Measurements from ENCODE around the gene TLE3. TPM values are rescaled to one million over a fixed set of nuclear protein-coding genes. Genes with fewer than 3 reads are reported as not detected.

TLE3 gene
- total RNA-seq, 1 donor from 2014 or later = 34.7 TPM

DNA sequence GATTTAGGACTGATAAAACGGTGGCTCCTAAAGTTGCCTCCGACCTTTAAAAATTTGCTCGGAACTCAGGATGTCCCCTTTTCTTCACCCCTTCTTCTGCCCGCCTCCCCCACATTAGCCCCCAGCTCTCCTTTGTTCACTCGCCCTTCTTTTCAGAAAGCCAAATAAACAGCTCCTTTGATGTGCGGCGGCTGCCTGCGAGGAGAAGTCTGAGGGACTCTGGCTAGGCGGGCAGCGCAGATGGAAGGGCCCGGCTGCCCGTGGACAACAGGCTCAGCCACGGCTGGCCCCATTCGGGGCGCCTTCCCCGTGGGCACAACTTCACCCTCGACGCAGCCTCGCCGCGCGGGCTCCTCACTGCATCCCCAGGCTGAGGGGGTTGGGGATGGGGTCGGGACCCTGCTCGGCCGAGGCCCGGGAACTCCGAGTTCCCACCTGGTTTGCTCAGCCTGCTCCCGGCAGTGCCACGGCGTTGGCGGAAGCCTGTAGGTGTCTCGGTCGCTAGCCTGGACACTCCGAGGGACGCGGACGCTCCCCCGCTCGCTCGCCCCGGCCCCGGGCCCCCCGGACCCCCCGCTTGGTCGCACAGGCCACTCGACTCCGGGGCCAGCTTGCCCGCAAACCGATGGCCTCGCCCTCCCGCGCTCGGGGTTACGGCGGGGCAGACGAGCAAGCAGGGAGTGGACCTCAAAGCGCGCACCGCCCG is 897 bp upstream of the TLE3 start:
- peak; percentile 69 for DNase-seq

DNA sequence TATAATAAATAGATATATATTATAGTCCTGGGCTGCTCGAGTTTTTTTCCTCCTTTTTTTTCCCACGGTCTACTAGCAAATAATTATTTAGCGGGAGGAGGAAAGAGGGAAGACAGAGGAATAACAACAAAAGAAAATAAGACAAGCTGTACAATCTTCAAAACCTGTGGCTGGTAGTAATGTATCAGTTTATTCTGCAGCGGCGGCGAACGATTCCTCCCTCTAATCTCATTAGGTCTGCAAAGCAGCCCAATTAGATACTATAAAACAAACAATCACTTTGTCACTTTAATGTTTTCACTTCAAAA is 390 bp upstream of the TLE3 start:
- DNase-seq = no peak

DNA sequence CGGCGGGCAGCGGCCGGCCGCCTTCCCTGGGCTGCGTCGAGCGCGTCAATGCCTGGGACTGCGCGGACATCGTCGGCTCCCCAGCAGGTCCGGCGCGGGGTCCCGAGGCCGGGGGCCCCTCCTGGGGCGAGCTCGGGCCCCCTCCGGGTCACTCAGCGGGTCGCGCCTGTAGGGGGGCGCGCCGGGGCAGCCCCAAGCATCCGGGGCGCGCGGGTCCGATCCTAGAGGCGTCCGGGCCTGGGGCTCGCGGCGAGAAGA is 725 bp downstream of the TLE3 start:
- no peak for DNase-seq

DNA sequence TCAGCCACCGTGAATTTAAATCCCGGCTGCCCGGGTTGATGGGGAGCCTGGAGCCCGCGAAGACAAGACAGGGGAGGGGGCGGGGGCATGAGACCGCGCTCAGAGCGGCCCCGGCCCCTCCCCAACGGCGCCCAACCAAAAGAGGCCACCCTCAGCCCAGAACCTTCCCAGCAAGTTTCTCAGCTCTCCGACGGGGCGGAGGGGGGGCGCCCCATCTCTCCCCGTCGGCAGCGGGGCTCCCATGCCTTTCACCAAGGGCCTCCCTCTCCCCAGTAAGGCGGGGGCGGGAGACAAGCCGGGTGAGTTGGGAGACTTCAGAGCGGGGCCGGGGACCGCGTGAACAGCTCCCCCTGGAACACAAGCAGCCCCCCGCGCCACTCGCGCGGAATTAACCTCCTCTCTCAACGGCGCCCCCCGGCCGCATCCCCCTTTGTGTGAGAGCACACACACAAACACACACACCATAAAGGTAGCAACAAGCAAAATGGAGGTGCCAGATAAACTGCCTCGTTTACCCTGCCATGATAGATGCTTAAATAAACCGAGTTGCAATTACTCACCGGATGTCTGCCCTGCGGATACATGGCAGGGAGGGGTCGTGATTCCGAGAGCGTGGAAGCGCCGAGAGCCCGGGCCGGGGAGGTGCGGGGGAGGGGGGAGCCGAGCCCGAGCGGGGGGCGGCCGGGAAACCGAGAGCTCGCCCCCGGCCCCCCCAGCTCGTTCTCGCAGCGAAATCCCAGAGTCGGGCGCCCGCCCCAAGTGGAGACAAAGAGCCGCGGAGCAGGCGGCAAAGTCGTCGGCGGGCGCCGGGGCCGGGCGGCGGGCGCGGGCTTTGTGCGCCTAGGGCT is 1.3 kb downstream of the TLE3 start:
- DNase-seq = peak; percentile 73

DNA sequence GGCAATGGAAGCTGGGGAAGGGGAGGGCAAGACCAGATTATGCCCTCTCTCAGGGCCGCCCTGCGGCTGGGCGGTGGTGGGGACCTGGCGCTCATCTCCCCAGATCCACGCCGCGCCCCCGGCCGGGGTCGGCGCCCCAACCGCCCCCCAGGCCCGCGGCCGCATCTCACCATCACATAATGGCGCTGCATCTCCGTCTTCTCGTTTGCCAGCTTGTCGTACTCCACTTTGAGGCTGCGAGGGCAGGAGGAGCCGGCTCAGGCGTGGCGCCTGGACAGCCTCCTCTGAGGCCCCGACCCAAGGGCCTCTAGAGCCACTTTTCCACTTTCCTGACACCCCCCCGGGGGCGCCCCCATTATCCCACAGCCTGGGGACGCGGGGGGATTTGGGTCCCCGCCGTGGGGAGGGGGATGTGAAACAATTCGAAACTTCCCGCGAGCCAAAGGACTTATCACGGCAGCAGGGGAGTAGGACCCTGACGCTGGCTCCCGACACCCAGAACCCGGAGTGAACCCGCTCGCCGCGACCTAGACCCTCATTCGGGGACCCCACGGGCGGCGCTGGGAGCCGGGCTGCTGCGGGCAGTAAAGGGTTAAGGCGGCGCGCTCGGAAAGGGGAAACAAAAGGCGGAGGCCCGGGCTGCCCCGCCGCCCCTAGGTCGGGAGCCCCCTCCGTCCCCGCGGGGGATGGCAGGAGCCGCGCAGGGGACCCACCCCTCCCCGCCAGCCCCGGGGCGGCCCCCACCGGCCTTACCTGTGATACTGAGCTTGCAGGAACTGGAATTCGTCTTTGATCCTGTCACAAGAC is 2.1 kb downstream of the TLE3 start:
- peak; percentile 28 for DNase-seq

DNA sequence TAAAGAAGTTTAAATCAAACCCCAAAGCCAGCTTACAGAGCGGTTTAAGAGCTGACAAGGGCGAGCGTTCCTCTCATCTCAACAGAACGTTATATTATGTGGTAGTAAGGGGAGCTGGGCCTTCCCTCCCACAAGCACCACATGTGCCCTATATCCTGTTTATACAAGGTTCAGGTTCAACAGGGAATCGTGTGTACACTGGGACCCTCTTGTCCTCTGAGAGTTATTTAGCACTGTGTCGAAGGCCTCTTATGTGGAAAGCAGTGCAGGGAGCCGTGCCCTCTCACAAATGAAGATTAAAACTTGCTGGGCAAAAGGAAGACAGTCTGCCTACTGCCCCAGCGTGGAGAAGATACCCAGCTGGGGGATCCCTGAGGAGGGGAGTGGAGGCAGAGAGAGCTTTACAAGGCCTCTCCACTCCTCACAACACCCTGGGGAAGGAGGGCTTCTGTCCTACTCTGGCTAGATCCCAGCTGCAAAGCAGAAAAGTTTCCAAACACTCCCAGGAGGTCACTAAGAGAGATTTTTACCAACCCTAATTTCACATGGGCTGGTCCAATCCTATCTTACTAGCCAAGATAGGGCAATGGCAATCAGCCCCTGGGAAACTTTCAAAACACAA is 2.9 kb downstream of the TLE3 start:
- peak; percentile 45 for DNase-seq

DNA sequence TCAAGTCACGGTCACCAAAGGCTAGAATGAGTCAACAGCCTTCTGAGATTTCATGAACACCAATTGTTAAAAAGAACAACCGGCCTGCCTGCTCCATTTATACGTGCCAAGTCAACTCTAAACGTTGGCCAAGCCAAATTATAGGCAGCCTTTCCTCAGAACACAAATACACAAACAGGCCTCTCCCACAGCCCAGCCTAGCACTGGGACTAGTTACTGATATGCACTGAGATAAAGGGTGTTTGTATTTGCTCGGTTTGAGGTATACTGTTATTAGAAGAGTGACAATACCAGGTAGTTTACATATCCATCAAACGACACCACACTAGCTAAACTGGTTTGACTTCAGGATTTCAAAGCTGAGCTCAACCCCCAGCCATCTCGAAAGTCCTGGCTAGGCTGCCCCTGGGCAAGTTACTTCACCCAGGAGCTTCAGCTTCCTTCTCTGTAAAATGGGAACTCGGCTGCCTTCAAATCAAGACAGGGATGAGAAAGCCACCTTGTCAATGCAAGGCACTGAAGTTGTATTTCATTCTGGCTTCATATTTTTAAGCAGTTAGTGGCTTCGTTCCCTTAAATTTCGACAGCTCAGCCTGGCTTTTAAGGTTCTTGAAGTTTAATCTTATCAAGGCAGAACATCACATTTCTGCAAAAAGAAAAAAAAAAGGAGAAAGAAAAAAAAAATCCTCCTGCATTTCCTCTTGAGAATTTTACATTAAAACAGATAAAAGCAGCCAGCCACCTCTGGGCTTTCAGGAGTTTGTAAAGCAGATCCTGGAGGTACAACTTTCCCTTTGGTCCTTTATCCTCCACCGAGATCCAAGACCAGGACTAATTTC is 4.0 kb downstream of the TLE3 start:
- DNase-seq = peak; percentile 61

DNA sequence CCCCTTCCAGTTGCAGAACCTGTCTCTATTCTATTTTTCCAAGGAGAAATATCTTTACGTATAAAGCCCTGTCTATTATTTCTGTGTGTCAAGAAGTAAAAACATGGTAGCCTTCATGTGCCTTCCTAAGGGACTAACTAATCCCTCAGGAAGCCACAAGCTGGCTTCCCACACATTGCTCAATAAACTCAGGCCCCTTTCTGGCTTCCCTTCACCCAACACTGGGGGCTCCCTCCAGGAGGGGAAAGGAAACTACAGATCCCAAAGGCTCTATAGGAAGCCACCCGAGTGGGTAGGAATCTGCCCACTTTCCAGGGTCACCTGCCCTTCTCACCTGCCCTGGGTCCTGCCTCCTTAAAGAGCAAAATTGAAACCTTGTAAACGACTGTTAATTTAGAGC is 4.6 kb downstream of the TLE3 start:
- no peak for DNase-seq

DNA sequence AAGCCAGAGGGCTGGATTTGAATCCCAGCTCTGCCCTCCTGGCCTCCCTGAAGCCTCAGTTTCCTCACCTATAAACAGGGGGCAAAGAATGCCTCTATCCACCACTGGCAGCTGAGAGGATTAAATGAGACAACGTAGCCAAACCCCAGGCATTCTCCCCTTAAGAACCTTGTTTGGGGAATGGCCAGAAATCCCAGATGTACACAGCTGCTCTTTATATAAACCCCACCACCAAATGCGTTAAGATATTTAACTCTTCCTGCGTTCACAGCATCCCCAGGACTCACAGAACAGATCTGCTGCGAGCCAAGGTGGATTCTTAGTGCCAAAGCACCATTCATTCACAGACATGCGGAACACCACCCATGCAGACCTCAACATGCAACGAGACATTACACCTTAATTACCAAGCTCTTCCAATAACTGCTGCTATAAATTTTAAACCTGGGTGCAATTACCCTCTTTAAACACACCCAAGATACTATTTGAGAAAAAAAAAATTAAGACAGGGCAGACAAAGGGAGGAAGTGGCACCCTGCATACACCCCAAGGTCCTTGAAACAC is 5.2 kb downstream of the TLE3 start:
- peak; percentile 90 for DNase-seq

DNA sequence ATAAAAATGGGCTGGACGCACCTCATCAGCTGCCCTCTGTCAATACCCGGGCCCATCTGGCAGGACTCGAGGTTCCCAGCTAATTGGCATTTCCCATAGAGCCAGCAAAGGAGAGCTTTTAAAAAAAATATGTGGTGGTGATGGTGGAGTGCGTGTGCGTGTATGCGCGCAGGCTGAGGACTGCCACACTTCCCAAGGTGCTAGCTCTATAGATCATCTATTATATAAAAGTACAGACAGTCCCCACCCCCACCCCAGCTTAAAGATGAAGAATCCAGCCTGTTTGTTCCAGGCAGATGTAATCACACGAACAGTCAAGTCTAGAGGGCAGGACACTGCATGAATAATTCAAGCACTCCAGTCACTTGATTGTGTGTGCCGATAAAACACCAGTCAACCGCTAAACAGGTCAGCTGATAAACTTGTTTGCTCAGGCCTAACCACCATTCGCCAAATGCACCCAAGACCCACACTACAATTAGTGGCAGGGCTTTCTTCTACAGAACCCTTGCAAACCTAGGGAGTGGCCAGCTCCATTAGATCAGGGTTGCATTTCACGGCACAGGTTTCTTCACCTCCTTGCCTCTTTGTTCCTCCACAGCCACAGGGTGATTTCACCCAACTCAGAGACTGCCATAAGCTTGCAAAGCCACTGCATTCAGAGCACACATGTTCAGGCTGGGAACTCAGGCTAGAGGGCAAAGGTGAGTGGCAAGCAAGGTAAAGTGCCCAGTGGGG is 5.8 kb downstream of the TLE3 start:
- DNase-seq = peak; percentile 31

DNA sequence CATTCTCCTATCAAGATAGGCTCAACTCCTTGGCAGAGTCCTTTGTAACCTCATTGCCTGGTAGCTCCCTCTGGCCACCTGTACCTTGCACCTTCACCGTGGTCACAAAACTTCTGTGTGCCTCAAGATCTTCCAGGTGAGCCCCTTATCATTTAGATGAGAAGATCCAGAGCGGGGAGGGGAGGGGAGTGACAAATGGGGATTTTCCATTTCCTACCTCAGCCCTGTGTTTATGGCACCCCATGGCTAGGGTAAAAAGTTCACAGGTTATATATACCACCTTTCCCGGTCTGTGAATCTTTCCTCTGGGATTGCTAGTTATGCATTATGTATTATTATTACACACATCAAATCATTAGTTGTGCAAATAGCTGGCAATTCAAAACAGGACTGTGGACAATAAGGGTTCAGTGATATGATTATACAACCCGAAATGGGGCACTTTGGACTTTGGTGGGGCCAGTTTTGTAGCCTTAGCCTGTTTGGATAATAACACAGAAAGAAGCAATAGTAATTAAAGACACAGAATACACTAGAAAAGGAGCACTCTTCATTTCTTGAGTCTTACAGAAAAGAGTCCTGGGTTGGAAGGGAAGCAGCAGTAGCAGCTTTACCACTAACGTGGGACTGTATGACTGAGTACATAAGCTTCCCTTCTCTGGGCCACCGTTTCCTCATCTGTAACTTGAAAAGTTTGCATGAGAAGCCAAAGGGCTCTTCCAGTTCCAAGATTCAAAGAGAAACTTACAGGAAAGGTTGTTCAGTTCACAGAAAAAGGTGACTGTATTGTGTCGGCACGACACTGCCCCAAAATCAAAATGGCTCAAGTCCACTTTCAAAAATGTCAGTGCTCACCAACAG is 7.1 kb downstream of the TLE3 start:
- DNase-seq = no peak

DNA sequence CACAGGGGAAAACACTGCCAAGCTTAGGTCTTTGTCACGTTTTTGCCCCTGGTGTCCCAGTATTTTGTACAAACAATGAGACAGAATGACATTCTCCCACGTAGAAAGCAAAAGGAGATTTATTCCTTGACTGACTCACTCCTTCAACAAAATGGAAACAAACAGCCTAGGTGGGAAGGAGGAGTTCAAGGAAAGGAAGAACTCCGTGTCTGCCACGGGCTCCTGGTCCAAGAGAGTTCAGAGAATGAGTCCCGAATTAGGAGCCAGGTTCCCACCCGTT is 8.1 kb downstream of the TLE3 start:
- no peak for DNase-seq

DNA sequence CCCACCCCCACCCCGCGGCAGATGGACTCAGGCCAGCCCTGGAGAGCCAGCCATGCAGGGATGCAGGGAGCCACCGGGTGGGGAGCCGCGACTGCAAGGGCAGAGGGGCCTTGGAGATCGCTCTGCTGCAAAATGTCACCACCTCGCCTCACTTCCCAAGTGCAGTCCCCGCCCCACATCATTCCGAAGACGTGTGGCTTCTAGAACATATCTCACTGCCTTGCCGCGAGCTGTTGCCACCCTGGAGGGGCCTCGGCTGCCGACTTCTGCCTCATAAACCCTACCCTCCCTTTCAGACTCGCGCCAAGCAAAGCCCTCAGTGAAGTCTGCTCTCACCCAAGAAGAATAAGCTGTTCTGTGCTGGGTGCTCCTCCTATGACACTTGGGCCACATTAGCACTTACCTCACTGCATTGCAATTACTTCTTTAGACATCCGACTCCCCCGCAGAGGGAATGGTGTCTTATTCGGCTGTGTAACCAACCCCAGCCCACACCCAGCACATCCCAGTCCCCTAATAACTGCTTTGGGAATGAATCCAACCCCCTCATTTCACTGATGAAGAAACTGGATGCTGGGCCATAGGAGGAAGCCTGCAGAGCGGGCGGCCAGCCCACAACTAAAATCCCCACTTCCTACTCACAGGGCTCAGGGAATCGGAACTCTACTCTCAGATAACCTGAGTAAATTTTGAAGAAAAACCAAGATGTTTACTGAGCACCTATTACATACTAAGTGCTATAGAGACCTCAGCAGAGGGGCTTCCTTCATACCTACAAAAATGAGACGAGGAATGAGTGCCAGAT is 8.6 kb downstream of the TLE3 start:
- peak; percentile 80 for DNase-seq

DNA sequence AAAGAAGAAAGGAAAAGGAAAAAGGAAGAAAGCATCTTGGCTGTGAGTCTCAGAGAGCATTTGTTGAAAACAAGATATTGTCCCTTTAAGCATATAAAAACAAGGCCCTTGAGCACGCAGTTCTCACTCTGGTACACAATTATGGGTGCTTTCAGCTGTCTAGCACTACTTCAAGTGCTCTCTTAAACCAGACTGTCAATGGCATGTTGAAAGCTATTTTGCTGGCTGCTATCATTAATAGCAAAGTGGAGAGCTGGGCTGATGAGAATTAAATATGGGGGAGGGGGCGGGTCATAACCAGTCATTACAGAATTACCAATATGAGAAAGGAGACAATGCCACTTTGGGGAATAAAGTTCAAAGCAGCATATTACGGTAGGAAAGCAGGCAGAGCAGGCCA is 9.3 kb downstream of the TLE3 start:
- DNase-seq = peak; percentile 44

DNA sequence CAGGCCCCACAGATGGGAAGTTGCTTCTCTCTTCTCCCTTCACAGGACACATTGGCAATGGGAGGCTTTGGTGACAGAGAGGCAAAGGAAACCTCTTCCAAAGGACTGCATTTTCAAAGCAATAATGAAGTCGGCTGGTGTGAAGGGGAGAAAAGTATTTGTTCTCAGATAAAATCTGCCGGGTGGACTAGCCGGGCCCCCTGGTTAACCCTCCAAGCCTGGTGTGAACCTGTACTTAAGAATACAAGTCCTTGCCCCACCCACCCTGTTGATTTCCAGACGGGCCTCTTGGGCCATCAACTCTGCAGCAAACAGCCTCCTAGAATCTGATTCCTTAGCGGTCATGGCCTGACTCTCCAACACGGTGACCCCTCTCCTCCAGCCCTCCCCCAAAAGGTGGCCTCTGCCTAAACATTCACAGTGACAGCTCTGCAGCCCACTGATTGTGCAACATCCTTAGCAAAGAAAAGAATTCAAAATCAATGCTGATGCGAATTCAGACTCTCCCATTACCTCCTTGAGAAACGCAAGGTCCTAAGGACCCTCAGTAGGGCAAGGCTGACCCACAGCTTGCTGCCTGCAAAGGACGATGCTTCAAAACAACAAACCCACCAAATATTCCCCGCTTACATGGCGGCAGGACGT is 9.9 kb downstream of the TLE3 start:
- DNase-seq = no peak

DNA sequence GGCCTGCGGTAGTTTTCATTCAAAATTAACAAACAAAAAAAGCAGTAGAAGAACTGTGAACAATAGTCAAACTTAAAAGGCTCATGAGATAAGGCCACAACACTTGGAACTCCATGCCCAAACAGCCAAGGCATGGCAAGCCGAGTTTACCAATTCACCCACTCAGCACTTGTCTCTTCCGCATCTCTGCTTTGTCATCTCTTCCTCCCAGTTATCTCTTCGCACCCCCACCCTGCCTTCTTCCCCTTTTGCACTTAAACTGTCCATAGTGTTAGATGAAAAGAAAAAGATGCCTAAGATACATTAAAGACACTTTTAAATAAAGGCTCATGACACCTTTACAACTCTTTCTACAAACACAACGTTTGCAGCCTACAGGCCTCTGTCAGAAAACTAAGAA is 11.1 kb downstream of the TLE3 start:
- no peak for DNase-seq

DNA sequence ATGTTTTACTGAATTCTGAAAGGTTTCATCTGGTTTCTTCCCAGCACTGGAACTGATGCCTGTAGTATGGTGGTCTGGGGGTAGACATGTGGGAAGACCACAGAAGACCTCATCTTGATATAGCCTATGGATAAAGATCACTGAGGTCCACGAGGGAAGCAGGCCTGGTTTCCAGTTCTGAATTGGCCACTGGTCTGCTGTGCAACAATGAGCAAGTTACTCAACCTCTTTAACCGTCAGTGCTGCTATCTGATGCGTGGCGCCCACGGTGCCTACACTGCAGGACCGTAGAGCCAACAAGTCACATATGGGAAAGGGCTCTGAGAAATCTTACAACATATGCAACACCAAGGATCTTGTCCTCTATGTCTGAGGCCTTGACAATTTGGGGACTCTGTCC is 13.3 kb downstream of the TLE3 start:
- DNase-seq = no peak

DNA sequence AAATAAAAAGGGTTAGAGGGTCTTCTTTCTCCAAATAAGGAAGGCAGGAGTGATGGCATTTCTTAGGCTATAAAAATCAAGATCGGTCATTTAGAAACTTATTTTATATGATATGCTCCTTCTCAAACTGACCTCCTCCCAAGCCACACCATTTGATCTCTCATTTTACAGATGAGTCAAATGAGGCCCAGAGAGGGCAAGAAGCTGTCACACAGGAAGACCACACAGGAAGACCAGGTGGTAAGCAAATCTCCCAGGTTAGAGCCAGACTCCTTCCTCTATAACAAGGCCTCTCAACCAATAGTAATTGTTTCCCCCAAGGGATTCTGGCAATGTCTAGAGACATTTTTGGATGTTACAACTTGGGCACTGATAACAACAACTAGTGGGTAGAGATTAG is 13.8 kb downstream of the TLE3 start:
- no peak for DNase-seq

DNA sequence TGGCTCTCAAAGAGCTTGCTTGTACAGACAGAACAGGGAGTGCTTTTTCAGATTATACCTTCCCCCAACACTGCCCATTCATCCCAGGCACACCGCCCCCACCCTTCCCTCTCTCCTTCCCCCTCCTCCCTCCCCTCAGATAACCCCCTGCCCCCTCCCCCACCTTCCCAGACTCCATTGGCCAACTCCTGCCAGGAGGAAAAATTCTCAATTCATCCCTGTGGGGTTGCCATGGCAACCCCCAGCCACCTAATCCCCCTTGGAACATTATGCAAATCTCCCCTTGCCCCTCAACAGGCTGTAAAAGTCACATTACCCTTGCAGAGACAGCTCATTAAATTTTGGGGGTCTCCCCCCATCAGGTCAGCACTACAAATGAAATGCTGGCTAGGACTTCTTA is 14.3 kb downstream of the TLE3 start:
- no peak for DNase-seq

Measured in tongue (tissue), 2 donors.